SK-N-SH (cell line): Measurements from ENCODE around the gene CNTNAP2. TPM values are rescaled to one million over a fixed set of nuclear protein-coding genes. Genes with fewer than 3 reads are reported as not detected.

Source experiments
- CTCF ChIA-PET: fragments of 300-600, 350-600 bp; formaldehyde crosslinking; extraction: SDS; loops from one replicate; lab custom pipeline; 2021; lab: Yijun Ruan, JAX
- POLR2A ChIA-PET: fragments of 350-600 bp; sonication (Branson Sonifier 250); formaldehyde crosslinking; extraction: SDS; loops from one replicate; lab custom pipeline; 2020; ENCODE audit warnings: antibody characterized with exemption, inconsistent platforms; lab: Yijun Ruan, JAX
- DNase-seq: peaks from one replicate; pipeline ENCODE4 v3.0.0; 2012
- H2AFZ ChIP-seq: fragments of 200-600 bp; sonication (generic); 2 replicates; pipeline ENCODE4 v1.8.1; 2016; ENCODE audit warnings: antibody characterized with exemption, mild to moderate bottlenecking, low read depth
- H3F3A ChIP-seq: fragments of 200-600 bp; sonication (generic); replicated peaks from 2 replicates; pipeline ENCODE3; 2016; ENCODE audit warnings: antibody characterized with exemption, mild to moderate bottlenecking; ENCODE audit not compliant: insufficient read depth
- H3K27ac ChIP-seq, 2 experiments: fragments of 200-500 bp in 1 of 2; fragments of 200-600 bp in 1 of 2; sonication (Bioruptor generic) in 1 of 2; sonication (generic), shearing (Covaris generic) in 1 of 2; 2 replicates each; pipeline versions ENCODE4 v1.5.1 to v1.6.1; 2014 to 2016; ENCODE audit warnings: low read depth in 2 of 2, inconsistent platforms in 1 of 2, low read length in 1 of 2, mild to moderate bottlenecking in 1 of 2, mixed read lengths in 1 of 2
- H3K27me3 ChIP-seq: fragments of 200-600 bp; sonication (generic), shearing (Covaris generic); 2 replicates; pipeline ENCODE4 v1.6.1; 2016; ENCODE audit warnings: mixed run types; ENCODE audit not compliant: insufficient read depth
- H3K36me3 ChIP-seq, 2 experiments: fragments of 200-500 bp in 1 of 2; fragments of 200-600 bp in 1 of 2; sonication (Bioruptor generic) in 1 of 2; sonication (generic) in 1 of 2; replicated peaks in 1 of 2; 2 replicates each; pipeline versions ENCODE3 to v1.5.1; 2014 to 2016; ENCODE audit warnings: low read length in 1 of 2, mild to moderate bottlenecking in 1 of 2; ENCODE audit not compliant: insufficient read depth in 2 of 2, control insufficient read depth in 1 of 2
- H3K4me1 ChIP-seq, 2 experiments: fragments of 200-500 bp in 1 of 2; fragments of 200-600 bp in 1 of 2; sonication (Bioruptor generic) in 1 of 2; sonication (generic), shearing (Covaris generic) in 1 of 2; 2 replicates each; pipeline versions ENCODE4 v1.5.1 to v1.6.1; 2014 to 2016; ENCODE audit warnings: low read depth in 1 of 2, low read length in 1 of 2, mixed run types in 1 of 2; ENCODE audit not compliant: insufficient read depth in 2 of 2, control insufficient read depth in 1 of 2
- H3K4me2 ChIP-seq: fragments of 200-600 bp; sonication (generic), shearing (Covaris generic); 2 replicates; pipeline ENCODE4 v1.6.1; 2017; ENCODE audit warnings: mixed run types
- H3K4me3 ChIP-seq, 2 experiments: fragments of 200-500 bp in 1 of 2; fragments of 200-600 bp in 1 of 2; sonication (Bioruptor generic) in 1 of 2; sonication (generic), shearing (Covaris generic) in 1 of 2; 2 replicates each; pipeline versions ENCODE4 v1.5.1 to v1.8.1; 2014 to 2016; ENCODE audit warnings: low read depth in 2 of 2, inconsistent platforms in 1 of 2, low read length in 1 of 2, mild to moderate bottlenecking in 1 of 2, mixed read lengths in 1 of 2, moderate library complexity in 1 of 2
- H3K79me2 ChIP-seq: fragments of 200-600 bp; sonication (generic); 2 replicates; pipeline ENCODE4 v1.8.1; 2017; ENCODE audit warnings: mild to moderate bottlenecking; ENCODE audit not compliant: insufficient read depth
- H3K9ac ChIP-seq: fragments of 200-600 bp; sonication (generic); 2 replicates; pipeline ENCODE4 v1.6.1; 2017; ENCODE audit warnings: mixed run types
- H3K9me2 ChIP-seq: fragments of 200-600 bp; sonication (generic); 2 replicates; pipeline ENCODE4 v1.6.1; 2017; ENCODE audit warnings: mixed run types
- H3K9me3 ChIP-seq: fragments of 200-600 bp; sonication (generic); 2 replicates; pipeline ENCODE4 v1.6.1; 2017; ENCODE audit warnings: mixed run types, mild to moderate bottlenecking, moderate library complexity
- H4K20me1 ChIP-seq: fragments of 200-600 bp; sonication (generic); 2 replicates; pipeline ENCODE4 v1.6.1; 2017; ENCODE audit warnings: mild to moderate bottlenecking, mixed run types; ENCODE audit not compliant: insufficient read depth
- CHD2 ChIP-seq: fragments of 150-350 bp; IDR thresholded peaks from 2 replicates; pipeline ENCODE4 v1.6.1; 2018; ENCODE audit warnings: low read length; ENCODE audit not compliant: partially characterized antibody
- CTCF ChIP-seq: fragments of 200-600 bp; sonication (generic); IDR thresholded peaks from 2 replicates; pipeline ENCODE4 v1.6.1; 2017; ENCODE audit warnings: antibody characterized with exemption, mild to moderate bottlenecking, moderate library complexity
- EP300 ChIP-seq, 2 experiments: IDR thresholded peaks; 2 replicates each; pipeline versions ENCODE4 v1.4.0 to v1.6.1; 2012; ENCODE audit warnings: borderline replicate concordance in 1 of 2, low read depth in 1 of 2, low read length in 1 of 2
- FOXM1 ChIP-seq: IDR thresholded peaks from 2 replicates; pipeline ENCODE4 v1.4.0; 2012; ENCODE audit warnings: low read depth, mild to moderate bottlenecking
- GABPA ChIP-seq: IDR thresholded peaks from 2 replicates; pipeline ENCODE4 v1.4.0; 2012; ENCODE audit warnings: low read depth, mild to moderate bottlenecking
- MAX ChIP-seq: IDR thresholded peaks from 2 replicates; pipeline ENCODE4 v1.4.0; 2012; ENCODE audit warnings: low read depth
- NFIC ChIP-seq: IDR thresholded peaks from 2 replicates; pipeline ENCODE4 v1.4.0; 2012; ENCODE audit warnings: borderline replicate concordance
- NRF1 ChIP-seq: IDR thresholded peaks from 2 replicates; pipeline ENCODE4 v1.6.1; 2012; ENCODE audit warnings: low read depth, mild to moderate bottlenecking, low read length
- PBX3 ChIP-seq: IDR thresholded peaks from 2 replicates; pipeline ENCODE4; 2012
- POLR2AphosphoS5 ChIP-seq: IDR thresholded peaks from 2 replicates; pipeline ENCODE4 v1.6.1; 2012; ENCODE audit warnings: low read depth, low read length
- RAD21 ChIP-seq: IDR thresholded peaks from 2 replicates; pipeline ENCODE4 v1.6.1; 2012; ENCODE audit warnings: mild to moderate bottlenecking, low read length
- RCOR1 ChIP-seq: fragments of 150-350 bp; IDR thresholded peaks from 2 replicates; pipeline ENCODE4 v1.6.1; 2017; ENCODE audit warnings: antibody characterized with exemption, low read length
- REST ChIP-seq: IDR thresholded peaks from 2 replicates; pipeline ENCODE4 v1.6.1; 2012; ENCODE audit warnings: mild to moderate bottlenecking, low read depth, low read length, moderate library complexity
- SIN3A ChIP-seq: IDR thresholded peaks from 2 replicates; pipeline ENCODE4 v1.6.1; 2012; ENCODE audit warnings: low read depth, mild to moderate bottlenecking, low read length, moderate library complexity, borderline replicate concordance
- TAF1 ChIP-seq: IDR thresholded peaks from 2 replicates; pipeline ENCODE4 v1.6.1; 2012; ENCODE audit warnings: low read depth, mild to moderate bottlenecking, low read length, moderate library complexity, borderline replicate concordance
- TCF12 ChIP-seq: IDR thresholded peaks from 2 replicates; pipeline ENCODE4 v1.4.0; 2012
- YY1 ChIP-seq: IDR thresholded peaks from 2 replicates; pipeline ENCODE4 v1.4.0; 2012; ENCODE audit warnings: low read depth, mild to moderate bottlenecking
- ZBTB33 ChIP-seq: IDR thresholded peaks from 2 replicates; pipeline ENCODE4 v1.4.0; 2012; ENCODE audit warnings: low read depth, borderline replicate concordance
- WGBS: methylation state at CpG from one replicate; pipeline ENCODE4 v1.1.6; 2017; ENCODE audit warnings: low lambda C conversion rate; 5-methylcytosine and 5-hydroxymethylcytosine counted together
- polyA plus RNA-seq, 3 experiments: library from polyadenylated mRNA; depleted of rRNA; stranded (reverse); fragments of >200 nt; gene quantifications; 2 replicates each; pipeline ENCODE4 v1.2.3, GENCODE V29; 2012

The CNTNAP2 gene
- polyA plus RNA-seq, 1 of the 3 experiments (the other 2 are of a cell fraction), result 3.4 TPM

- Histone ChIP-seq H3K27me3 (no peaks in the 10 kb centered on the region), H2AFZ (no peak overlapping the region), H3K79me2 (no peaks in the 10 kb centered on the region), H3K9ac (no peak overlapping the region), H4K20me1 (no peaks in the 10 kb centered on the region), H3K27ac (no peak overlapping the region), H3K9me3 (peaks cover 10% of the 10 kb centered on the region; the same call in 1 of the 2 replicates), H3K4me2 (no peak overlapping the region), H3K9me2 (no peaks in the 10 kb centered on the region), H3K36me3 (peaks cover 0 to 3% of the 10 kb centered on the region in 2 experiments), H3K4me3 (no peak overlapping the region), H3F3A (no peaks in the 10 kb centered on the region)
- CTCF ChIA-PET, result no interaction called here
- no peak for DNase-seq
- TF ChIP-seq RCOR1 (no peak), POLR2AphosphoS5 (no peak), RAD21 (no peak), PBX3 (no peak), ZBTB33 (no peak), CTCF (no peak), REST (no peak), SIN3A (no peak), MAX (no peak), NFIC (no peak), CHD2 (no peak), EP300 (IDR thresholded peaks at IDR 0.05; ENCODE audit: borderline replicate concordance in 1 of 2, low read depth in 1 of 2, low read length in 1 of 2) (no peak), TCF12 (no peak), GABPA (no peak), YY1 (no peak), NRF1 (no peak), TAF1 (no peak), FOXM1 (no peak)
- TF ChIP-seq, all 33 proteins: peak for 0
- 0% methylated on average over 1 of the region's 1 CpG for WGBS
- POLR2A ChIA-PET, result no interaction called here
- H3K4me1 ChIP-seq, result no peaks in the 10 kb centered on the region; a peak in 1 of 4 replicates
Measured at GRCh38 chr7:146510088-146510680, 393.6 kb downstream of the CNTNAP2 start.
